ENCODE results near the gene BRPF1. TPM values are rescaled to one million over a fixed set of nuclear protein-coding genes. Genes with fewer than 3 reads are reported as not detected.

The BRPF1 gene
- total and polyA plus RNA-seq, 2 donors (not counting 1 experiment from before 2014, with no cell fraction given) = 24.4 to 36.5 TPM

DNA sequence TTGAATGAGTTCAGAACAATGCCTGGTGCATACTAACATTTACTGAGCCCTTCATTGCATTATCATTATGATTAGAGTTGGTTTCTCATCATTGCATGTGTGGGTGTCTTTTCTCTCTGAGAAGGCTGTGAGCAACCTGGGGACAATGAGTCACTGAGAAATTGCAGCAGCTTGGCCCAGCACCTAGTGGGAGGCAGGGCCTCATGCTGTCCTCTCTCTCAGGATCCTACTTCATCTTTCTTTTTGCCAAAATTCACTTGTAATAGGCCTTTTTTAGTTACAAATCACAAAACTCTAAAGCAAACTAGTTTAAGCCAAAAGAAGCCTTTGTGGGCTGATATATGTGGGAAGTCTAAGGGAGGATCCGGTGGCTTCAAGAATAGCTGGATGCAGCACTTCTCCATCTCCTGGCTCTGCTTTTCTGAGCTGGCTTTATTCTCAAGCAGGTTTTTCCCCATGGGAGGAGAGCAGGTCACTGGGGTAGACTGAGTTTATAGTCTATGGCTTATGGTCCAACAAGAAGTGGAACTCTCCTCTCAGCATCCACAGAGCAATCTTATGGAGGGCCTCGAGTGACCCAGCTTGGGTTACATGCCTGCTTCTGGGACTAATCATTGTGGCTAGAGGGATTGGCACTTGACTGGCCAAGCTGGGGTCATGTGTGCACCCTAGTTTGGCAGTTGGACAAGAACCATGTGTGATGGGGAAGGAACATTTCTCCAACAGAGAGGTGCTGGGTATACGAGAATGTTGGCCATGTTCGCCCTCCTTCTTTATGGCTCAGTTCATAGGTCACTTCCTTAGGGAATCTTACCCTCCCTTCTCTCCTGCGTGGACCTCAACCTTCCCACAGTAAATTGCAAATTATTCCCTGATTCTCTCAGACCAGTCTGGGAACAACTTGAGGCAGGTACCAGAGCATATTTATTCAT is 46.9 kb downstream of the BRPF1 start:
- Mint-ChIP-seq H3K27ac (peak overlapping the region; percentile 78), H3K27me3 (no peaks in the 10 kb centered on the region), H3K4me3 (peak overlapping the region; percentile 40), H3K9me3 (ENCODE audit: insufficient read depth) (no peaks in the 10 kb centered on the region), H3K4me1 (peaks cover 59% of the 10 kb centered on the region)
- no peak for TF ChIP-seq EZH2 (IDR thresholded peaks at IDR 0.05; ENCODE audit: borderline replicate concordance, insufficient read depth, low read depth, low read length, poor library complexity, severe bottlenecking)
- TF ChIP-seq, protein P1, sequence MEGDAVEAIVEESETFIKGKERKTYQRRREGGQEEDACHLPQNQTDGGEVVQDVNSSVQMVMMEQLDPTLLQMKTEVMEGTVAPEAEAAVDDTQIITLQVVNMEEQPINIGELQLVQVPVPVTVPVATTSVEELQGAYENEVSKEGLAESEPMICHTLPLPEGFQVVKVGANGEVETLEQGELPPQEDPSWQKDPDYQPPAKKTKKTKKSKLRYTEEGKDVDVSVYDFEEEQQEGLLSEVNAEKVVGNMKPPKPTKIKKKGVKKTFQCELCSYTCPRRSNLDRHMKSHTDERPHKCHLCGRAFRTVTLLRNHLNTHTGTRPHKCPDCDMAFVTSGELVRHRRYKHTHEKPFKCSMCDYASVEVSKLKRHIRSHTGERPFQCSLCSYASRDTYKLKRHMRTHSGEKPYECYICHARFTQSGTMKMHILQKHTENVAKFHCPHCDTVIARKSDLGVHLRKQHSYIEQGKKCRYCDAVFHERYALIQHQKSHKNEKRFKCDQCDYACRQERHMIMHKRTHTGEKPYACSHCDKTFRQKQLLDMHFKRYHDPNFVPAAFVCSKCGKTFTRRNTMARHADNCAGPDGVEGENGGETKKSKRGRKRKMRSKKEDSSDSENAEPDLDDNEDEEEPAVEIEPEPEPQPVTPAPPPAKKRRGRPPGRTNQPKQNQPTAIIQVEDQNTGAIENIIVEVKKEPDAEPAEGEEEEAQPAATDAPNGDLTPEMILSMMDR (IDR thresholded peaks at IDR 0.05) = no peak
- Histone ChIP-seq H3K27ac (ENCODE audit: low read length in 2 of 2) (no peak overlapping the region), H3K36me3 (replicated peaks in 1 of 2; ENCODE audit: control extremely low read depth in 1 of 2, control insufficient read depth in 1 of 2, extremely low read depth in 1 of 2, insufficient read depth in 2 of 2, low read length in 1 of 2) (peaks cover 0 to 11% of the 10 kb centered on the region in 2 experiments), H3K4me3 (ENCODE audit: control extremely low read depth in 1 of 5, extremely low read depth in 1 of 5, insufficient read depth in 1 of 5, low read depth in 2 of 5, low read length in 4 of 5) (no peak overlapping the region), H3K4me1 (ENCODE audit: control insufficient read depth in 2 of 2, insufficient read depth in 2 of 2, low read length in 2 of 2) (peaks cover 51 to 59% of the 10 kb centered on the region in 2 donors), H3K4me2 (replicated peaks; ENCODE audit: low read depth, low read length, poor library complexity, severe bottlenecking) (peak overlapping the region; percentile 59), H2AFZ (ENCODE audit: insufficient read depth, low read depth, low read length, poor library complexity, severe bottlenecking) (no peak overlapping the region), H3K9me3 (ENCODE audit: control extremely low read depth in 1 of 3, control insufficient read depth in 2 of 3, insufficient read depth in 1 of 3, low read length in 2 of 3) (no peaks in the 10 kb centered on the region), H3K9ac (ENCODE audit: low read length) (no peak overlapping the region), H3K79me2 (ENCODE audit: control insufficient read depth, insufficient read depth, low read length) (no peaks in the 10 kb centered on the region), H3K27me3 (replicated peaks in 1 of 4; ENCODE audit: control extremely low read depth in 1 of 4, control insufficient read depth in 3 of 4, insufficient read depth in 4 of 4, low read length in 3 of 4) (no peaks in the 10 kb centered on the region), H4K20me1 (ENCODE audit: control insufficient read depth, insufficient read depth, low read length, poor library complexity, severe bottlenecking) (no peaks in the 10 kb centered on the region)
- POLR2A ChIA-PET = interaction anchor here (2.0 kb wide), 1 partner anchor 14 kb away, joined by 8 read pairs; the partner anchor contains the start of genes ARPC4 and TADA3
- 100% methylated on average over 3 of the region's 5 CpGs for WGBS (ENCODE audit: insufficient coverage)
- DNase-seq (no peak), ATAC-seq (ENCODE audit: low read depth) (no peak)
- CTCF ChIA-PET = interaction anchor here (1.0 kb wide), 1 partner anchor 168 kb away, joined by 3 read pairs; no protein-coding TSS in a partner anchor
- intact Hi-C loops (cut with micrococcal nuclease) = loop anchor here (1.0 kb wide), 1 partner anchor 47 kb away; the partner anchor contains the start of gene BRPF1
